SU-DHL-6 (cell line): Measurements from ENCODE around the gene DSTN.

Experiments
- EZH2phosphoT487 ChIP-seq: fragments of 200-600 bp; sonication (generic), shearing (Covaris generic); conservative IDR thresholded peaks from 2 replicates; pipeline ENCODE4 v1.6.1; 2018; ENCODE audit warnings: mild to moderate bottlenecking, antibody characterized with exemption, low read length, moderate library complexity, mixed read lengths
- TF ChIP-seq, protein P1 (sequence below): fragments of 200-600 bp; sonication (generic); IDR thresholded peaks from one replicate; pipeline ENCODE4 v1.5.1; 2017; ENCODE audit warnings: antibody characterized with exemption, mild to moderate bottlenecking, low read length, moderate library complexity; ENCODE audit not compliant: insufficient read depth, poor library complexity, severe bottlenecking

DNA sequence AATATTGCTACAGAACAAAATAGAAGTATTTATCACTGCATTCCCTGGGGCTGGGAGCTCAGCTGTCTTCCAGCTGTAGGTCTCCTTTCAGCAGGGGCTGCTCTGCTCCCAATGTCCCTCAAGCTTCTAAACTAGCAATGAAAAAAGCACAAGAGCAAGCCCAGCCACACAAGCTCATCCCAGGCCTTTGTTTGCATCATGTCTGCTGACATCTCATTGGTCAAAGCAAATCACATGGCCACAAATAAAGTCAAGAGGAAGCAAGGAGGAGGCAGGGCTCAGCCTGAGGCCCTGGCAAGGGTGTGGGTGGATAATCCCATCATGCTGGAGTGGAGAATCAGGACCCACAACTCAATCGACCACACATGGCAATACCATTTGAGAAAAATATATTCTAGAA lies 36.5 kb upstream of the DSTN start:
- TF ChIP-seq, protein P1, sequence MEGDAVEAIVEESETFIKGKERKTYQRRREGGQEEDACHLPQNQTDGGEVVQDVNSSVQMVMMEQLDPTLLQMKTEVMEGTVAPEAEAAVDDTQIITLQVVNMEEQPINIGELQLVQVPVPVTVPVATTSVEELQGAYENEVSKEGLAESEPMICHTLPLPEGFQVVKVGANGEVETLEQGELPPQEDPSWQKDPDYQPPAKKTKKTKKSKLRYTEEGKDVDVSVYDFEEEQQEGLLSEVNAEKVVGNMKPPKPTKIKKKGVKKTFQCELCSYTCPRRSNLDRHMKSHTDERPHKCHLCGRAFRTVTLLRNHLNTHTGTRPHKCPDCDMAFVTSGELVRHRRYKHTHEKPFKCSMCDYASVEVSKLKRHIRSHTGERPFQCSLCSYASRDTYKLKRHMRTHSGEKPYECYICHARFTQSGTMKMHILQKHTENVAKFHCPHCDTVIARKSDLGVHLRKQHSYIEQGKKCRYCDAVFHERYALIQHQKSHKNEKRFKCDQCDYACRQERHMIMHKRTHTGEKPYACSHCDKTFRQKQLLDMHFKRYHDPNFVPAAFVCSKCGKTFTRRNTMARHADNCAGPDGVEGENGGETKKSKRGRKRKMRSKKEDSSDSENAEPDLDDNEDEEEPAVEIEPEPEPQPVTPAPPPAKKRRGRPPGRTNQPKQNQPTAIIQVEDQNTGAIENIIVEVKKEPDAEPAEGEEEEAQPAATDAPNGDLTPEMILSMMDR, result no peak
- TF ChIP-seq EZH2phosphoT487, result no peak
